ENCODE results near the gene KCNQ1.

Gene KCNQ1

DNA sequence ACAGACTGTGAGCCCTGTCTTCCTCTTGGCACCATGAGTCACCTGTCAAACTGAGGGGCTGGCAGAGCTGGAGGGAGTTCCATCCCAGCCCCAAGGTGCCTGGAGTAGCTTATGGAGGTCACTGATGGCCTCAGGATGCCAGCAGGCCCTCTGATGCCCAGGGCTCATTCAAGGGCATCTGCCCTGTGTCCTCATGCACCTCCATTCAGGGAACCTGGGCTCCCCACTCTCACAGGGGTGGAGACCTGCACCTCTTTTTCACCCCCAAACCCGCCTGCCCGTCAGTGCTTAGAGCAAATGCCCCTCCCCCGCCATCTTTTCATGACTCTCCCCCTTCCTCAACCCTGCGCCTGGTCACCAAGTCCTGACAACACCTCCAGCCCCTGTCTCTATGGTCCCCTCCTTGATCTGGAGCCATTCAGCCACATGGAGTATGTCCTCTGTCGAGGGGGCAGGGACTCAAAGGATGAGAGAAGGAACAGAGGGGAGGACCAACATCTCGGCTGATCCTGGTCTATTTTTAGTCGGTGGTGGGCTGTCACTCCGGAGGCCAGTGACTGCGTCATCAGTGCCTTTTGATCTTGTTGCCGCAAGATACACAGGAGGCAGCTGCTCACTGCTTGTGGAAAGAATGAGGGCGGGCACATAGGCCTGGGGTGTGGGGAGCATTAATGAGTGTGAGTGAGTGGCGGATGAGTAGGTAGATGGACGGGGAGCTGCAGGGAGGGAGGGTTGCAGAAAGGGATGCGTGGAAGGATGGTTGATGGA lies 368.5 kb downstream of the KCNQ1 start:
- peak overlapping the region; percentile 60 to 96 for H2BK12ac ChIP-seq (ENCODE audit: low read length in 2 of 2)
- peak overlapping the region; percentile 83 for H4K8ac ChIP-seq (ENCODE audit: low read length)
- peaks cover 21% of the 10 kb centered on the region for H3K4me1 ChIP-seq (ENCODE audit: control insufficient read depth, insufficient read depth, low read depth, low read length)
- peaks cover 0 to 3% of the 10 kb centered on the region in 2 experiments for H3K36me3 ChIP-seq (ENCODE audit: control insufficient read depth in 1 of 2, insufficient read depth in 2 of 2, low read depth in 1 of 2, low read length in 2 of 2)
- H2BK5ac ChIP-seq (ENCODE audit: low read depth, low read length, poor library complexity, severe bottlenecking): no peak overlapping the region
- no peak overlapping the region for H3K27ac ChIP-seq (ENCODE audit: low read length, poor library complexity, severe bottlenecking)
- no peaks in the 10 kb centered on the region for H3K79me1 ChIP-seq (replicated peaks; ENCODE audit: low read length, poor library complexity, severe bottlenecking)
- peak overlapping the region; percentile 63 to 71 for H3K4ac ChIP-seq (ENCODE audit: low read depth in 1 of 2, low read length in 2 of 2)
- DNase-seq: peak; percentile 91
- 48% methylated on average over 14 of the region's 14 CpGs for WGBS
- H3K4me2 ChIP-seq (ENCODE audit: low read length, poor library complexity, severe bottlenecking): no peak overlapping the region
- no peak overlapping the region for H2AK5ac ChIP-seq (ENCODE audit: low read length, severe bottlenecking)
- H2AFZ ChIP-seq (ENCODE audit: low read depth, low read length): no peak overlapping the region
- H2BK15ac ChIP-seq (ENCODE audit: low read depth, poor library complexity, severe bottlenecking): peak overlapping the region; percentile 15
- peak overlapping the region; percentile 67 to 93 for H3K18ac ChIP-seq (ENCODE audit: low read depth in 1 of 2, low read length in 2 of 2)
- H3K4me3 ChIP-seq (ENCODE audit: insufficient read depth in 1 of 2, low read depth in 1 of 2, low read length in 2 of 2): no peak overlapping the region
- no peak overlapping the region for H3K9ac ChIP-seq (ENCODE audit: low read length)
- peak overlapping the region; percentile 96 for H4K91ac ChIP-seq (ENCODE audit: low read length)
- no peak overlapping the region for H3K14ac ChIP-seq (ENCODE audit: low read length in 2 of 2)
- H3K27me3 ChIP-seq (ENCODE audit: control insufficient read depth in 1 of 2, insufficient read depth in 1 of 2, low read length in 2 of 2): peaks cover 6 to 50% of the 10 kb centered on the region in 2 experiments
- H2BK120ac ChIP-seq (ENCODE audit: low read depth, low read length): peak overlapping the region; percentile 79
- H3K9me3 ChIP-seq (ENCODE audit: control insufficient read depth, low read length): peaks cover 21% of the 10 kb centered on the region
- H3K23ac ChIP-seq (ENCODE audit: low read length in 2 of 2): no peak overlapping the region

DNA sequence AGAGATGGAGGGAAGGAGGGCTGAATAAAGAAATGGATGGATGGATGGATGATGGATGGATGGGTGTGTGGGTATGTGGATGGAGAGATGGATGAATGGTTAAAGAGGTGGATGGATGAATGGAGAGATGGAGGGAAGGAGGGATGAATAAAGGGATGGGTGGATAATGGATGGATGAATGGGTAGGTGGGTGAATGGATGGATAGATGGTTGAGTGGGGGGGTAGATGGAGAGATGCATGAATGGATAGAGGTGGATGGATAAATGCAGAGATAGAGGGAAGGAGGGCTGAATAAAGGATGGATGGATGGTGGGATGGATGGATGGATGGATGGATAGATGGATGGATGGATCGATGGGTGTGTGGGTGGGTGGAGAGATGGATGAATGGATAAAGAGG lies 369.2 kb downstream of the KCNQ1 start:
- H3K23ac ChIP-seq (ENCODE audit: low read length in 2 of 2): no peak overlapping the region
- no peak overlapping the region for H4K91ac ChIP-seq (ENCODE audit: low read length)
- H3K18ac ChIP-seq (ENCODE audit: low read depth in 1 of 2, low read length in 2 of 2): no peak overlapping the region
- no peak overlapping the region for H3K9ac ChIP-seq (ENCODE audit: low read length)
- H3K36me3 ChIP-seq (ENCODE audit: control insufficient read depth in 1 of 2, insufficient read depth in 2 of 2, low read depth in 1 of 2, low read length in 2 of 2): peaks cover 0 to 3% of the 10 kb centered on the region in 2 experiments
- peaks cover 21% of the 10 kb centered on the region for H3K4me1 ChIP-seq (ENCODE audit: control insufficient read depth, insufficient read depth, low read depth, low read length)
- WGBS: 97% methylated on average over 1 of the region's 1 CpG
- no peak overlapping the region for H2BK15ac ChIP-seq (ENCODE audit: low read depth, poor library complexity, severe bottlenecking)
- no peak overlapping the region for H2AFZ ChIP-seq (ENCODE audit: low read depth, low read length)
- no peak overlapping the region for H3K27ac ChIP-seq (ENCODE audit: low read length, poor library complexity, severe bottlenecking)
- H3K14ac ChIP-seq (ENCODE audit: low read length in 2 of 2): no peak overlapping the region
- peak overlapping the region in 1 of 2 experiments; percentile 30 for H2BK12ac ChIP-seq (ENCODE audit: low read length in 2 of 2)
- no peak overlapping the region for H3K4ac ChIP-seq (ENCODE audit: low read depth in 1 of 2, low read length in 2 of 2)
- peaks cover 6 to 50% of the 10 kb centered on the region in 2 experiments for H3K27me3 ChIP-seq (ENCODE audit: control insufficient read depth in 1 of 2, insufficient read depth in 1 of 2, low read length in 2 of 2)
- H3K9me3 ChIP-seq (ENCODE audit: control insufficient read depth, low read length): peaks cover 23% of the 10 kb centered on the region
- H2BK120ac ChIP-seq (ENCODE audit: low read depth, low read length): no peak overlapping the region
- H2AK5ac ChIP-seq (ENCODE audit: low read length, severe bottlenecking): no peak overlapping the region
- H3K4me2 ChIP-seq (ENCODE audit: low read length, poor library complexity, severe bottlenecking): no peak overlapping the region
- no peaks in the 10 kb centered on the region for H3K79me1 ChIP-seq (replicated peaks; ENCODE audit: low read length, poor library complexity, severe bottlenecking)
- DNase-seq: no peak
- no peak overlapping the region for H2BK5ac ChIP-seq (ENCODE audit: low read depth, low read length, poor library complexity, severe bottlenecking)
- H4K8ac ChIP-seq (ENCODE audit: low read length): no peak overlapping the region
- H3K4me3 ChIP-seq (ENCODE audit: insufficient read depth in 1 of 2, low read depth in 1 of 2, low read length in 2 of 2): no peak overlapping the region

DNA sequence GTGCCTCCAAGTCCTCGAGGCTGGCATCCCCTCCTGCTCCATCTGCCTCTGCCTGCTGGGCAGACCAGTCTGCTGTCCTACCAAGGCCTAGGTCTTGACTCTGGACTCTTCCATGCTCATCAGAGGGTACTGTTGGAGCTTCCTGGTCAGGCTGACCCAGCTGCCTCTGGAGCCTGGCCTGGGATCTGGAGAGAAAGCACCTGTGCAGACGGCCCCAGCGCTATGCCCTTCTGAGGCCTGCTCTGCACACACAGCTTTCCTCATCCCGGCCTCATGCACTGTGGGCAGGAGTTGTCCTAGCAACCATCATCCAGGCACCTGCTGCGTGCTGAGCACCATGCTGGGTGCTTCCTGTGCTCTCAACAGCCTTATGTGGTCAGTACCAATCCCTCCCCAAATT lies 369.9 kb downstream of the KCNQ1 start:
- Histone ChIP-seq H2BK15ac (ENCODE audit: low read depth, poor library complexity, severe bottlenecking) (no peak overlapping the region), H3K9me3 (ENCODE audit: control insufficient read depth, low read length) (peaks cover 25% of the 10 kb centered on the region), H3K27me3 (ENCODE audit: control insufficient read depth in 1 of 2, insufficient read depth in 1 of 2, low read length in 2 of 2) (peaks cover under 1 to 43% of the 10 kb centered on the region in 2 experiments), H2AK5ac (ENCODE audit: low read length, severe bottlenecking) (no peak overlapping the region), H2BK12ac (ENCODE audit: low read length in 2 of 2) (peak overlapping the region in 1 of 2 experiments; percentile 57), H3K27ac (ENCODE audit: low read length, poor library complexity, severe bottlenecking) (no peak overlapping the region), H2BK120ac (ENCODE audit: low read depth, low read length) (no peak overlapping the region), H3K4me3 (ENCODE audit: insufficient read depth in 1 of 2, low read depth in 1 of 2, low read length in 2 of 2) (no peak overlapping the region), H3K4ac (ENCODE audit: low read depth in 1 of 2, low read length in 2 of 2) (no peak overlapping the region), H3K36me3 (ENCODE audit: control insufficient read depth in 1 of 2, insufficient read depth in 2 of 2, low read depth in 1 of 2, low read length in 2 of 2) (no peaks in the 10 kb centered on the region), H3K23ac (ENCODE audit: low read length in 2 of 2) (no peak overlapping the region), H4K91ac (ENCODE audit: low read length) (no peak overlapping the region), H3K18ac (ENCODE audit: low read depth in 1 of 2, low read length in 2 of 2) (no peak overlapping the region), H4K8ac (ENCODE audit: low read length) (no peak overlapping the region), H3K4me2 (ENCODE audit: low read length, poor library complexity, severe bottlenecking) (no peak overlapping the region), H3K79me1 (replicated peaks; ENCODE audit: low read length, poor library complexity, severe bottlenecking) (no peaks in the 10 kb centered on the region), H2AFZ (ENCODE audit: low read depth, low read length) (no peak overlapping the region), H3K14ac (ENCODE audit: low read length in 2 of 2) (no peak overlapping the region), H3K4me1 (ENCODE audit: control insufficient read depth, insufficient read depth, low read depth, low read length) (peaks cover 21% of the 10 kb centered on the region), H2BK5ac (ENCODE audit: low read depth, low read length, poor library complexity, severe bottlenecking) (no peak overlapping the region), H3K9ac (ENCODE audit: low read length) (no peak overlapping the region)
- DNase-seq: no peak
- WGBS: 88% methylated on average over 5 of the region's 5 CpGs

DNA sequence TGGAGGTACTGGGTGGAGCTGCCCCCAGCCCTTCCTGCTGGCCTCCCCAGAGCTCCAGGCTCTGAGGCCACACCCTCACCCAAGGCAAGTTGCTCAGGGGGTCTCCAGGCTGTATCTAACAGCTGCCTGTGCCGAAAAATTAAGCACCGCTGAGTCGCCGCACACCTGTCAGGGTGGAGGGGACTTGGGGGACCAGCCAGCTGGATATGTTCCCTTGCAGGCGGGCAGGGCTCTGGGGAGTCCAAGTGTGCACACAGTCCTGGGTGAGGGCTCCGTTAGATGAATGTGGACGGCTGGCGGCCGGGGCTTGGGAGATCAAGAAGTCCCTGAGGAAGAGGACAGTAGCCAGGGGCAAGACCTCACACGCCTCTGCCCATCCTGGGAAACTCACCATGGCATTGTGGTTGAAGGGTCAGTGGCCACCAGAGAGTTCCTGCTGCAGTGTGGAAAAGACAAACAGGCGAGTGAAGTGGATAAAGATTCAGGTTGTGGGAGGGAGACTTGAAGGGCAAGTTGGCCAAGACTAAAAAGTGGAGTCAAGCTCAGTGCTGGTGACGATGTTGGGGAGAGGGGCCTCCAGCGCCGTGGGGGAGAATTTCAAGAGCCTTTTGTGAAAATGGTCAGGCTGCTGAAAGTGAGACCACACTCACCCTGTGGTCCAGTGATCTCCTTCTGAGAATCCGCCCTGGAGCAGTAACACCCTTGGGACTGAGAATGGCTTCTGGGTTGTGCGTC lies 371.1 kb downstream of the KCNQ1 start:
- H4K8ac ChIP-seq (ENCODE audit: low read length): no peak overlapping the region
- WGBS: 94% methylated on average over 16 of the region's 16 CpGs
- H3K23ac ChIP-seq (ENCODE audit: low read length in 2 of 2): no peak overlapping the region

More for the DNA sequence above, 371.1 kb downstream of the KCNQ1 start:
- H3K36me3 ChIP-seq (ENCODE audit: control insufficient read depth in 1 of 2, insufficient read depth in 2 of 2, low read depth in 1 of 2, low read length in 2 of 2): no peaks in the 10 kb centered on the region
- no peak overlapping the region for H2AFZ ChIP-seq (ENCODE audit: low read depth, low read length)
- no peak overlapping the region for H4K91ac ChIP-seq (ENCODE audit: low read length)
- H3K14ac ChIP-seq (ENCODE audit: low read length in 2 of 2): no peak overlapping the region
- H2AK5ac ChIP-seq (ENCODE audit: low read length, severe bottlenecking): no peak overlapping the region
- H3K9ac ChIP-seq (ENCODE audit: low read length): no peak overlapping the region
- H2BK5ac ChIP-seq (ENCODE audit: low read depth, low read length, poor library complexity, severe bottlenecking): no peak overlapping the region
- no peak overlapping the region for H2BK12ac ChIP-seq (ENCODE audit: low read length in 2 of 2)
- H2BK120ac ChIP-seq (ENCODE audit: low read depth, low read length): no peak overlapping the region
- H3K4ac ChIP-seq (ENCODE audit: low read depth in 1 of 2, low read length in 2 of 2): no peak overlapping the region
- H3K4me3 ChIP-seq (ENCODE audit: insufficient read depth in 1 of 2, low read depth in 1 of 2, low read length in 2 of 2): no peak overlapping the region
- H3K4me2 ChIP-seq (ENCODE audit: low read length, poor library complexity, severe bottlenecking): no peak overlapping the region
- peaks cover 0 to 31% of the 10 kb centered on the region in 2 experiments for H3K27me3 ChIP-seq (ENCODE audit: control insufficient read depth in 1 of 2, insufficient read depth in 1 of 2, low read length in 2 of 2)
- no peak overlapping the region for H3K27ac ChIP-seq (ENCODE audit: low read length, poor library complexity, severe bottlenecking)
- DNase-seq: no peak
- no peaks in the 10 kb centered on the region for H3K79me1 ChIP-seq (replicated peaks; ENCODE audit: low read length, poor library complexity, severe bottlenecking)
- H3K4me1 ChIP-seq (ENCODE audit: control insufficient read depth, insufficient read depth, low read depth, low read length): peaks cover 21% of the 10 kb centered on the region
- no peak overlapping the region for H2BK15ac ChIP-seq (ENCODE audit: low read depth, poor library complexity, severe bottlenecking)
- peaks cover 20% of the 10 kb centered on the region for H3K9me3 ChIP-seq (ENCODE audit: control insufficient read depth, low read length)
- no peak overlapping the region for H3K18ac ChIP-seq (ENCODE audit: low read depth in 1 of 2, low read length in 2 of 2)

Measured in mesenchymal stem cell (in vitro differentiated cells and primary cell).